SK-N-SH treated with all-trans-retinoic acid at 6 μM for 48 hours (cell line): Measurements from ENCODE around the gene CBR1.
"Not testable (repeated sequence)": the region's sequence is repeated elsewhere in the genome, so short reads cannot be mapped to it uniquely, and the experiment has no call there.

ENCODE experiments used
- ATAC-seq: fragments of 200-7000 bp; cut with Tn5 transposase; 3 replicates; pipeline ENCODE4 v1.9.1; 2020; ENCODE audit warnings: mild to moderate bottlenecking, moderate library complexity
- ARNTL ChIP-seq: fragments of 450-650 bp; formaldehyde crosslinking; IDR thresholded peaks from 2 replicates; pipeline ENCODE4 v1.5.0; 2020; ENCODE audit warnings: low read depth, mild to moderate bottlenecking, moderate library complexity, borderline replicate concordance
- BACH2 ChIP-seq: fragments of 250-450 bp; sonication (Bioruptor Pico); IDR thresholded peaks from 2 replicates; pipeline ENCODE4 v1.9.0; 2021; ENCODE audit warnings: mild to moderate bottlenecking, borderline replicate concordance
- CSDC2 ChIP-seq: fragments of 250-450 bp; sonication (Bioruptor Pico); IDR thresholded peaks from 2 replicates; pipeline ENCODE4 v1.5.0; 2020; ENCODE audit warnings: mild to moderate bottlenecking, moderate library complexity
- ESRRG ChIP-seq: fragments of 250-450 bp; sonication (Bioruptor Pico); IDR thresholded peaks from 2 replicates; pipeline ENCODE4 v1.6.1; 2021; ENCODE audit warnings: mild to moderate bottlenecking
- OSR1 ChIP-seq: fragments of 250-450 bp; sonication (Bioruptor Pico); IDR thresholded peaks from 2 replicates; pipeline ENCODE4 v1.8.0; 2022; ENCODE audit warnings: moderate library complexity, mild to moderate bottlenecking, inconsistent platforms
- PPARA ChIP-seq: fragments of 250-450 bp; sonication (Bioruptor Pico); IDR thresholded peaks from 2 replicates; pipeline ENCODE4 v1.5.0; 2020; ENCODE audit warnings: mild to moderate bottlenecking, borderline replicate concordance
- RARB ChIP-seq: fragments of 250-450 bp; sonication (Bioruptor Pico); IDR thresholded peaks from 2 replicates; pipeline ENCODE4 v1.8.0; 2021; ENCODE audit warnings: mild to moderate bottlenecking, moderate library complexity
- SNAI2 ChIP-seq: fragments of 250-450 bp; sonication (Bioruptor Pico); IDR thresholded peaks from 2 replicates; pipeline ENCODE4 v1.5.0; 2020; ENCODE audit warnings: mild to moderate bottlenecking, moderate library complexity
- TCF4 ChIP-seq: fragments of 250-450 bp; sonication (Bioruptor Pico); IDR thresholded peaks from 2 replicates; pipeline ENCODE4 v1.8.0; 2021; ENCODE audit warnings: mild to moderate bottlenecking, moderate library complexity, borderline replicate concordance
- TOX ChIP-seq: fragments of 250-450 bp; sonication (Bioruptor Pico); IDR thresholded peaks from 2 replicates; pipeline ENCODE4 v1.8.0; 2021; ENCODE audit warnings: mild to moderate bottlenecking, moderate library complexity, borderline replicate concordance
- ZC3H10 ChIP-seq: fragments of 250-450 bp; sonication (Bioruptor Pico); IDR thresholded peaks from 2 replicates; pipeline ENCODE4 v1.5.1; 2021; ENCODE audit warnings: mild to moderate bottlenecking, moderate library complexity
- ZFP3 ChIP-seq: fragments of 250-450 bp; sonication (Bioruptor Pico); IDR thresholded peaks from 2 replicates; pipeline ENCODE4 v1.5.0; 2020; ENCODE audit warnings: mild to moderate bottlenecking, moderate library complexity
- ZFP30 ChIP-seq: fragments of 450-650 bp; formaldehyde crosslinking; IDR thresholded peaks from 2 replicates; pipeline ENCODE4 v1.5.0; 2022; ENCODE audit warnings: mild to moderate bottlenecking, moderate library complexity
- ZNF565 ChIP-seq: fragments of 450-650 bp; formaldehyde crosslinking; conservative IDR thresholded peaks from 2 replicates; pipeline ENCODE4 v1.5.0; 2020; ENCODE audit warnings: low read depth, mild to moderate bottlenecking, moderate library complexity
- ZNF70 ChIP-seq: fragments of 450-650 bp; formaldehyde crosslinking; IDR thresholded peaks from 2 replicates; pipeline ENCODE4 v1.5.0; 2020; ENCODE audit warnings: mild to moderate bottlenecking, moderate library complexity
- TF ChIP-seq, protein P1 (sequence below): fragments of 250-450 bp; sonication (Bioruptor Pico); IDR thresholded peaks from 2 replicates; pipeline ENCODE4 v1.5.1; 2021; ENCODE audit warnings: mild to moderate bottlenecking, moderate library complexity
- TF ChIP-seq, protein P2 (sequence below): fragments of 250-450 bp; sonication (Bioruptor Pico); IDR thresholded peaks from 2 replicates; pipeline ENCODE4 v1.8.0; 2020; ENCODE audit warnings: mild to moderate bottlenecking, moderate library complexity, borderline replicate concordance
- TF ChIP-seq, protein P3 (sequence below): fragments of 250-450 bp; sonication (Bioruptor Pico); IDR thresholded peaks from 2 replicates; pipeline ENCODE4 v1.5.0; 2020; ENCODE audit warnings: mild to moderate bottlenecking, moderate library complexity
- TF ChIP-seq, protein P4 (sequence below): fragments of 250-450 bp; sonication (Bioruptor Pico); IDR thresholded peaks from 2 replicates; pipeline ENCODE4 v1.8.0; 2021; ENCODE audit warnings: low read depth, mild to moderate bottlenecking, moderate library complexity, borderline replicate concordance

The CBR1 gene

DNA sequence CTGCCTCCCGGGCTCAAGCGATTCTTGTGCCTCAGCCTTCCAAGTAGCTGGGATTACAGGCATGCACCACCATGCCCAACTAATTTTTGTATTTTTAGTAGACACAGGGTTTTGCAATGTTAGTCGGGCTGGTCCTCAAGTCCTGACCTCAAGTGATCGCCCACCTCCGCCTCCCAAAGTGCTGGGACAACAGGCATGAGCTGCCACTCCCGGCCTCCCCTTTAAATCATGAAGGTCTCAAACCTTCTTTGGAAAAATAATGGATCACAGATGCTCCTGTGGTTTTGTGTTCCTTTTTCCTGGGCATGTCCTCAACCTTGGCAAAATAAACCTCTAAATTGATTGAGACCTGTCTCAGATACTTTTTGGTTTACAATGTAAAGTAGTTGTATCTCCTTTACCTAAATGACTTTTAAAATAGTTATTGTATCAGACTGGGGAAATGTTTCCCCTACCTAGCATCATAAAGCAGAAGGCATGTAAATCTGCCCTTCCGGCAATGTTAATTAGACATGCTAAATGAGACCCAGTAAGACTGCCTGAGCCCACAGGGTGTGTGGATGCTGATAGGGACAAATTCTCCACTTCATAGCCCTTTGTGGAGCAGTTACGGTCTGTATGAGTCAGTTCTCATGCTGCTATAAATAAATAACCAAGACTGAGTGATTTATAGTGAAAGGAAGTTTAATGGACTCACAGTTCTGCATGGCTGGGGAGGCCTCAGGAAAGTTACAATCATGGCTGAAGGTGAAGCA lies 27.8 kb downstream of the CBR1 start (continued):
- TF ChIP-seq, protein P1, sequence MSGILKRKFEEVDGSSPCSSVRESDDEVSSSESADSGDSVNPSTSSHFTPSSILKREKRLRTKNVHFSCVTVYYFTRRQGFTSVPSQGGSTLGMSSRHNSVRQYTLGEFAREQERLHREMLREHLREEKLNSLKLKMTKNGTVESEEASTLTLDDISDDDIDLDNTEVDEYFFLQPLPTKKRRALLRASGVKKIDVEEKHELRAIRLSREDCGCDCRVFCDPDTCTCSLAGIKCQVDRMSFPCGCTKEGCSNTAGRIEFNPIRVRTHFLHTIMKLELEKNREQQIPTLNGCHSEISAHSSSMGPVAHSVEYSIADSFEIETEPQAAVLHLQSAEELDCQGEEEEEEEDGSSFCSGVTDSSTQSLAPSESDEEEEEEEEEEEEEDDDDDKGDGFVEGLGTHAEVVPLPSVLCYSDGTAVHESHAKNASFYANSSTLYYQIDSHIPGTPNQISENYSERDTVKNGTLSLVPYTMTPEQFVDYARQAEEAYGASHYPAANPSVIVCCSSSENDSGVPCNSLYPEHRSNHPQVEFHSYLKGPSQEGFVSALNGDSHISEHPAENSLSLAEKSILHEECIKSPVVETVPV: no peak

DNA sequence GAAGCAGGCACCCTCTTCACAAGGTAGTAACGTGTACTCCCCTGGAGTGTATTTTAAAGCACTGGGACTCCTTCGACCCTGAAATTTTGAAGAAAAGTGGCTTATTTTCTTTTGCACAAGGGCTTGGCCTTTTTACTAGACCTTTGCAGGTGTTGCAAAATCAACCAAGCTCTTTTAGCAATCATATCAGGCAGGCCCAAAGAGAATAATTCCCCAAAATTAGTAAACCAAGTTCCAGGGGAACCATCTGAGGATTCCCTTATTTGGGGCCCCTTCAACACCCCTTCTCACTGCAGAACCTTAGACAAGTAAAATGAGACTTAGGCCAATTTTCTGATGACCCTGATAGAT lies 28.3 kb downstream of the CBR1 start:
- TF ChIP-seq ZC3H10 (CRISPR knock-in tag) (no peak), ZNF565 (no peak), ESRRG (no peak), ARNTL (CRISPR knock-in tag) (no peak), RARB (no peak), BACH2 (CRISPR knock-in tag) (no peak), TCF4 (CRISPR knock-in tag) (no peak)
- TF ChIP-seq, protein P2, sequence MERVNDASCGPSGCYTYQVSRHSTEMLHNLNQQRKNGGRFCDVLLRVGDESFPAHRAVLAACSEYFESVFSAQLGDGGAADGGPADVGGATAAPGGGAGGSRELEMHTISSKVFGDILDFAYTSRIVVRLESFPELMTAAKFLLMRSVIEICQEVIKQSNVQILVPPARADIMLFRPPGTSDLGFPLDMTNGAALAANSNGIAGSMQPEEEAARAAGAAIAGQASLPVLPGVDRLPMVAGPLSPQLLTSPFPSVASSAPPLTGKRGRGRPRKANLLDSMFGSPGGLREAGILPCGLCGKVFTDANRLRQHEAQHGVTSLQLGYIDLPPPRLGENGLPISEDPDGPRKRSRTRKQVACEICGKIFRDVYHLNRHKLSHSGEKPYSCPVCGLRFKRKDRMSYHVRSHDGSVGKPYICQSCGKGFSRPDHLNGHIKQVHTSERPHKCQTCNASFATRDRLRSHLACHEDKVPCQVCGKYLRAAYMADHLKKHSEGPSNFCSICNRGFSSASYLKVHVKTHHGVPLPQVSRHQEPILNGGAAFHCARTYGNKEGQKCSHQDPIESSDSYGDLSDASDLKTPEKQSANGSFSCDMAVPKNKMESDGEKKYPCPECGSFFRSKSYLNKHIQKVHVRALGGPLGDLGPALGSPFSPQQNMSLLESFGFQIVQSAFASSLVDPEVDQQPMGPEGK: no peak
- ATAC-seq: no peak

DNA sequence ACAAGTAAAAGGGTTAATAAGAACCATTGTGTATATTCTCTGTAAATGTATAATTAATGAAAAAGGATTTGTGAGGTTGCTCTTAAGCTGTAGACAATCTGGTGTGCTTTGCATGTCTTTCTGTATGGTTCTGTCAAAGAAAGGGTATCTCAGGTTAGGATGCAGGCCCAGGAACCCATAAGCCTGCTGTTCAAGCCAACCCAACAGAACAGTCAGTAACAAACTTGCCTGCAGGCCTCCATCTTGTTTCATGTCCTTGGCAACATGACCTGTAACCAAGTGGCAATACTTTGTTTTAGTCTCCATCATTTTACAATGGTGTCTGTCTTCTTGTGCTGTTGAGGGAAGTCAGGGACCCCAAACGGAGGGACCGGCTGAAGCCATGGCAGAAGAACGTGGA lies 29.2 kb downstream of the CBR1 start:
- no peak for ATAC-seq
- no peak for TF ChIP-seq TOX (CRISPR knock-in tag)
- TF ChIP-seq ZFP3: no peak
- no peak for TF ChIP-seq SNAI2 (CRISPR knock-in tag)
- TF ChIP-seq ARNTL (CRISPR knock-in tag): no peak
- TF ChIP-seq CSDC2: no peak
- no peak for TF ChIP-seq ESRRG

DNA sequence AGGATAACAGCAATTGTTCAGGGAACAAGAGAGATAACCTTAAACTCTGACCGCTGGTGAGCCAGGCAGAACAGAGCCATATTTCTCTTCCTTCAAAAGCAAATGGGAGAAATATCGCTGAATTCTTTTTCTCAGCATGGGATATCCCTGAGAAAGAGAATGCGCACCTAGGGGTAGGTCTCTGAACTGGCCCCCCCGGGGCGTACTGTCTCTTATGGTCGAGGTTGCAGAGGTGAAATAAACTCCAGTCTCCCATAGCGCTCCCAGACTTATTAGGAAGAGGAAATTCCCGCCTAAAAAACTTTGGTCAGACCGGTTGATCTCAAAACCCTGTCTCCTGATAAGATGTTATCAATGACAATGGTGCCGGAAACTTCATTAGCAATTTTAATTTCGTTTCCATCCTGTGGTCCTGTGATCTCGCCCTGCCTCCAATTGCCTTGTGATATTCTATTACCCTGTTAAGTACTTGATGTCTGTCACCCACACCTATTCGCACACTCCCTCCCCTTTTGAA lies 29.9 kb downstream of the CBR1 start:
- ATAC-seq: not testable (repeated sequence)

DNA sequence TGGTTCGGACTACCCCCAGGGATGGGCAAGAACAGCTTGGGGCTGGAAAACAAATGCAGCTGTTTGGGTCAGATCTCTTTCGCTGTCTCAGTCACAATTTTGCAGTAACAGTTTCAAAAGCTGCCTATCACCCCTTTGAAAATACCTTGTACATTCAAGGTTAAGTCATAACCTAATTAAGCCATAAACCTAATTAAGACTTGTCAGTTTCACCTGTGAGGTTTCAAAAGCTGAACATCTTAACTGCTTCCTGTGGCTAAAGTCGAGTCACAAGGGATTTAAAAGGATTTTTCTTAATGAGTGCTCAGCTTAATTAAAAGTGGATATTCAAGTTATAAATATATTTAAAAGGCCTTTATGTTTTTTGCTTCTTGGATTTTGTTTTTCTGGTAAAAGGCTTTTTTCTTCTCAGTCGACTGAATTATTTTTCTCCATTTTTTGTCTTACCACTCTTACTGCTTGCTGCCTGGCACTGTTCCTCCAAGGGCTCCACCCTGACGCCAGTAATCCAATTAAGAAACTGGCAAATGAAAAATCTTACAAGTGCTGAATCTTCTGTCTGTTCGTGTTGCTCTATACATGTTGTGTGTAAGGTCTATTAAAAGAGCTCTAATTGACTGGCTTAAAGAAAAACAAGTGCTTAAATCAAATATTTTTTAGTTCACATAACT lies 31.3 kb downstream of the CBR1 start:
- no peak for ATAC-seq
- no peak for TF ChIP-seq TOX (CRISPR knock-in tag)
- TF ChIP-seq, protein P1: no peak

DNA sequence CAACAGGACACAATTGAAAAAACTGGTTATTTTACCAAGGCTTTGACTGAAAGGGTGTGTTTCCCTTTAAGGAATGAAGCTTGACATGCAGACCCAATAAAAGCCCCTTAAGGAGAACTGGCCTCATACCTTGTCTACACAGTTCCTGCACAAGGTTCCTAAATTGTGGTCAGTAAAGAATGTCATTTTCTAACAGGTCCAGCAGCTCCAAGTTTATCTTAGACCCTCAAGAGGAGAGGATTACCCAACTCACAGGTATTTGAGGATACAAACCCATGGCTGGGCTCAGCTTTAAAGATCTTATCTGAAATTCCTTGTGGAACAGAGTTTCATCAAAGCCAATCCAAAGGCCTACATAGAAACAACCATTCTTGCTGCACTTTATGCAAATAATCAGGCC lies 33.6 kb downstream of the CBR1 start:
- ATAC-seq: no peak
- TF ChIP-seq TOX (CRISPR knock-in tag) (no peak), ZC3H10 (CRISPR knock-in tag) (no peak), ZFP30 (no peak), OSR1 (CRISPR knock-in tag) (no peak), TCF4 (CRISPR knock-in tag) (no peak), CSDC2 (no peak), ARNTL (CRISPR knock-in tag) (no peak), PPARA (no peak), ZNF70 (CRISPR knock-in tag) (no peak)
- TF ChIP-seq, protein P3, sequence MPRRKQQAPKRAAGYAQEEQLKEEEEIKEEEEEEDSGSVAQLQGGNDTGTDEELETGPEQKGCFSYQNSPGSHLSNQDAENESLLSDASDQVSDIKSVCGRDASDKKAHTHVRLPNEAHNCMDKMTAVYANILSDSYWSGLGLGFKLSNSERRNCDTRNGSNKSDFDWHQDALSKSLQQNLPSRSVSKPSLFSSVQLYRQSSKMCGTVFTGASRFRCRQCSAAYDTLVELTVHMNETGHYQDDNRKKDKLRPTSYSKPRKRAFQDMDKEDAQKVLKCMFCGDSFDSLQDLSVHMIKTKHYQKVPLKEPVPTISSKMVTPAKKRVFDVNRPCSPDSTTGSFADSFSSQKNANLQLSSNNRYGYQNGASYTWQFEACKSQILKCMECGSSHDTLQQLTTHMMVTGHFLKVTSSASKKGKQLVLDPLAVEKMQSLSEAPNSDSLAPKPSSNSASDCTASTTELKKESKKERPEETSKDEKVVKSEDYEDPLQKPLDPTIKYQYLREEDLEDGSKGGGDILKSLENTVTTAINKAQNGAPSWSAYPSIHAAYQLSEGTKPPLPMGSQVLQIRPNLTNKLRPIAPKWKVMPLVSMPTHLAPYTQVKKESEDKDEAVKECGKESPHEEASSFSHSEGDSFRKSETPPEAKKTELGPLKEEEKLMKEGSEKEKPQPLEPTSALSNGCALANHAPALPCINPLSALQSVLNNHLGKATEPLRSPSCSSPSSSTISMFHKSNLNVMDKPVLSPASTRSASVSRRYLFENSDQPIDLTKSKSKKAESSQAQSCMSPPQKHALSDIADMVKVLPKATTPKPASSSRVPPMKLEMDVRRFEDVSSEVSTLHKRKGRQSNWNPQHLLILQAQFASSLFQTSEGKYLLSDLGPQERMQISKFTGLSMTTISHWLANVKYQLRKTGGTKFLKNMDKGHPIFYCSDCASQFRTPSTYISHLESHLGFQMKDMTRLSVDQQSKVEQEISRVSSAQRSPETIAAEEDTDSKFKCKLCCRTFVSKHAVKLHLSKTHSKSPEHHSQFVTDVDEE: no peak
- TF ChIP-seq, protein P1: no peak
- TF ChIP-seq, protein P4, sequence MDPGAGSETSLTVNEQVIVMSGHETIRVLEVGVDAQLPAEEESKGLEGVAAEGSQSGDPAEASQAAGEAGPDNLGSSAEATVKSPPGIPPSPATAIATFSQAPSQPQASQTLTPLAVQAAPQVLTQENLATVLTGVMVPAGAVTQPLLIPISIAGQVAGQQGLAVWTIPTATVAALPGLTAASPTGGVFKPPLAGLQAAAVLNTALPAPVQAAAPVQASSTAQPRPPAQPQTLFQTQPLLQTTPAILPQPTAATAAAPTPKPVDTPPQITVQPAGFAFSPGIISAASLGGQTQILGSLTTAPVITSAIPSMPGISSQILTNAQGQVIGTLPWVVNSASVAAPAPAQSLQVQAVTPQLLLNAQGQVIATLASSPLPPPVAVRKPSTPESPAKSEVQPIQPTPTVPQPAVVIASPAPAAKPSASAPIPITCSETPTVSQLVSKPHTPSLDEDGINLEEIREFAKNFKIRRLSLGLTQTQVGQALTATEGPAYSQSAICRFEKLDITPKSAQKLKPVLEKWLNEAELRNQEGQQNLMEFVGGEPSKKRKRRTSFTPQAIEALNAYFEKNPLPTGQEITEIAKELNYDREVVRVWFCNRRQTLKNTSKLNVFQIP (CRISPR knock-in tag): no peak
